SU-DHL-6 (cell line): ENCODE data around the gene ONECUT3.

Experiments
- H2AFZ ChIP-seq: fragments of 200-600 bp; sonication (generic); 2 replicates; pipeline ENCODE4 v1.6.1; 2014; ENCODE audit warnings: low read depth, mild to moderate bottlenecking, moderate library complexity, mixed read lengths, antibody characterized with exemption, low read length; ENCODE audit not compliant: severe bottlenecking
- H3F3A ChIP-seq: fragments of 200-600 bp; shearing (Covaris generic); 2 replicates; pipeline ENCODE4 v1.6.0; 2016; ENCODE audit warnings: antibody characterized with exemption, mild to moderate bottlenecking; ENCODE audit not compliant: insufficient read depth
- H3K27ac ChIP-seq: fragments of 200-600 bp; sonication (generic); 2 replicates; pipeline ENCODE4 v1.5.1; 2016; ENCODE audit warnings: low read depth, mild to moderate bottlenecking, low read length, moderate library complexity, mixed read lengths
- H3K27me3 ChIP-seq: fragments of 200-600 bp; sonication (generic), shearing (Covaris generic); 2 replicates; pipeline ENCODE4 v1.6.0; 2014; ENCODE audit warnings: mild to moderate bottlenecking, low read length
- H3K36me3 ChIP-seq: fragments of 200-600 bp; sonication (generic); 2 replicates; pipeline ENCODE4 v1.6.1; 2014; ENCODE audit warnings: mild to moderate bottlenecking, low read length, mixed read lengths
- H3K4me2 ChIP-seq: fragments of 300-600, 200-600 bp; shearing (Covaris generic), sonication (generic); 2 replicates; pipeline ENCODE4 v1.6.0; 2014; ENCODE audit warnings: low read length, low read depth, mild to moderate bottlenecking; ENCODE audit not compliant: poor library complexity, severe bottlenecking
- H3K4me3 ChIP-seq: fragments of 200-600 bp; sonication (generic); 2 replicates; pipeline ENCODE4 v1.5.1; 2014; ENCODE audit warnings: antibody characterized with exemption, low read length, mild to moderate bottlenecking, mixed read lengths; ENCODE audit not compliant: insufficient read depth, poor library complexity, severe bottlenecking
- H3K79me2 ChIP-seq: fragments of 200-600 bp; sonication (generic); 2 replicates; pipeline ENCODE4 v1.6.1; 2014; ENCODE audit warnings: mild to moderate bottlenecking, low read length, moderate library complexity; ENCODE audit not compliant: insufficient read depth
- H3K9ac ChIP-seq: fragments of 200-600 bp; sonication (generic); 2 replicates; pipeline ENCODE4 v1.7.0; 2014; ENCODE audit warnings: mild to moderate bottlenecking, low read length
- H3K9me2 ChIP-seq: fragments of 200-600 bp; sonication (generic); replicated peaks from 2 replicates; pipeline ENCODE4 v1.6.1; 2014; ENCODE audit warnings: low read length; ENCODE audit not compliant: insufficient read depth
- H3K9me3 ChIP-seq: fragments of 200-600 bp; sonication (generic); 2 replicates; pipeline ENCODE4 v1.6.1; 2014; ENCODE audit warnings: low read length, mixed read lengths; ENCODE audit not compliant: insufficient read depth
- H4K20me1 ChIP-seq: fragments of 200-600 bp; sonication (generic); 2 replicates; pipeline ENCODE4 v1.6.1; 2014; ENCODE audit warnings: low read depth, mild to moderate bottlenecking, antibody characterized with exemption, low read length, moderate library complexity, mixed read lengths
- EZH2phosphoT487 ChIP-seq: fragments of 200-600 bp; sonication (generic), shearing (Covaris generic); conservative IDR thresholded peaks from 2 replicates; pipeline ENCODE4 v1.6.1; 2018; ENCODE audit warnings: mild to moderate bottlenecking, antibody characterized with exemption, low read length, moderate library complexity, mixed read lengths
- TF ChIP-seq, protein P1 (sequence below): fragments of 200-600 bp; sonication (generic); IDR thresholded peaks from one replicate; pipeline ENCODE4 v1.5.1; 2017; ENCODE audit warnings: antibody characterized with exemption, mild to moderate bottlenecking, low read length, moderate library complexity; ENCODE audit not compliant: insufficient read depth, poor library complexity, severe bottlenecking

Gene ONECUT3

GRCh38 chr19:1752009-1752756 is 1.1 kb upstream of the ONECUT3 start:
- TF ChIP-seq, protein P1, sequence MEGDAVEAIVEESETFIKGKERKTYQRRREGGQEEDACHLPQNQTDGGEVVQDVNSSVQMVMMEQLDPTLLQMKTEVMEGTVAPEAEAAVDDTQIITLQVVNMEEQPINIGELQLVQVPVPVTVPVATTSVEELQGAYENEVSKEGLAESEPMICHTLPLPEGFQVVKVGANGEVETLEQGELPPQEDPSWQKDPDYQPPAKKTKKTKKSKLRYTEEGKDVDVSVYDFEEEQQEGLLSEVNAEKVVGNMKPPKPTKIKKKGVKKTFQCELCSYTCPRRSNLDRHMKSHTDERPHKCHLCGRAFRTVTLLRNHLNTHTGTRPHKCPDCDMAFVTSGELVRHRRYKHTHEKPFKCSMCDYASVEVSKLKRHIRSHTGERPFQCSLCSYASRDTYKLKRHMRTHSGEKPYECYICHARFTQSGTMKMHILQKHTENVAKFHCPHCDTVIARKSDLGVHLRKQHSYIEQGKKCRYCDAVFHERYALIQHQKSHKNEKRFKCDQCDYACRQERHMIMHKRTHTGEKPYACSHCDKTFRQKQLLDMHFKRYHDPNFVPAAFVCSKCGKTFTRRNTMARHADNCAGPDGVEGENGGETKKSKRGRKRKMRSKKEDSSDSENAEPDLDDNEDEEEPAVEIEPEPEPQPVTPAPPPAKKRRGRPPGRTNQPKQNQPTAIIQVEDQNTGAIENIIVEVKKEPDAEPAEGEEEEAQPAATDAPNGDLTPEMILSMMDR, result no peak
- no peak for TF ChIP-seq EZH2phosphoT487
- H3K79me2 ChIP-seq, result no peaks in the 10 kb centered on the region
- H3F3A ChIP-seq, result no peaks in the 10 kb centered on the region
- H3K9ac ChIP-seq, result no peak overlapping the region
- no peaks in the 10 kb centered on the region for H3K36me3 ChIP-seq
- H3K4me2 ChIP-seq, result no peak overlapping the region
- H3K9me2 ChIP-seq, result no peaks in the 10 kb centered on the region
- H3K27me3 ChIP-seq, result no peaks in the 10 kb centered on the region
- no peaks in the 10 kb centered on the region for H3K9me3 ChIP-seq
- H2AFZ ChIP-seq, result no peak overlapping the region
- no peak overlapping the region for H3K27ac ChIP-seq
- no peaks in the 10 kb centered on the region for H4K20me1 ChIP-seq
- no peak overlapping the region for H3K4me3 ChIP-seq

DNA sequence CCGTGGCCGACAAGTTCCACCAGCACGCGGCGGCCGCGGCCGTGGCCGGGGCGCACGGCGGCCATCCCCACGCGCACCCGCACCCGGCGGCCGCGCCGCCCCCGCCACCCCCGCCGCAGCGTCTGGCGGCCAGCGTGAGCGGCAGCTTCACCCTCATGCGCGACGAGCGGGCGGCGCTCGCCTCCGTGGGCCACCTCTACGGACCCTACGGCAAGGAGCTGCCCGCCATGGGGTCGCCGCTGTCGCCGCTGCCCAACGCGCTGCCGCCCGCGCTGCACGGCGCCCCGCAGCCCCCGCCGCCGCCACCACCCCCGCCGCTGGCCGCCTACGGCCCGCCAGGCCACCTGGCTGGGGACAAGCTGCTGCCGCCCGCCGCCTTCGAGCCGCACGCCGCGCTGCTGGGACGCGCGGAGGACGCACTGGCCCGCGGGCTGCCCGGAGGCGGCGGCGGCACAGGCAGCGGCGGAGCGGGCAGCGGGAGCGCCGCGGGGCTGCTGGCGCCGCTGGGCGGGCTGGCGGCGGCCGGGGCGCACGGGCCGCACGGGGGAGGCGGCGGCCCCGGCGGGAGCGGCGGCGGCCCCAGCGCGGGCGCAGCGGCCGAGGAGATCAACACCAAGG is 821 bp downstream of the ONECUT3 start:
- Histone ChIP-seq H2AFZ (no peak overlapping the region), H3K4me2 (no peak overlapping the region), H3K36me3 (no peaks in the 10 kb centered on the region), H3K79me2 (no peaks in the 10 kb centered on the region), H4K20me1 (no peaks in the 10 kb centered on the region), H3K9ac (no peak overlapping the region), H3K27ac (no peak overlapping the region), H3K4me3 (no peak overlapping the region), H3K9me2 (no peaks in the 10 kb centered on the region), H3K27me3 (no peaks in the 10 kb centered on the region), H3F3A (no peaks in the 10 kb centered on the region), H3K9me3 (no peaks in the 10 kb centered on the region)
- TF ChIP-seq EZH2phosphoT487, result no peak
- TF ChIP-seq, protein P1, result no peak

DNA sequence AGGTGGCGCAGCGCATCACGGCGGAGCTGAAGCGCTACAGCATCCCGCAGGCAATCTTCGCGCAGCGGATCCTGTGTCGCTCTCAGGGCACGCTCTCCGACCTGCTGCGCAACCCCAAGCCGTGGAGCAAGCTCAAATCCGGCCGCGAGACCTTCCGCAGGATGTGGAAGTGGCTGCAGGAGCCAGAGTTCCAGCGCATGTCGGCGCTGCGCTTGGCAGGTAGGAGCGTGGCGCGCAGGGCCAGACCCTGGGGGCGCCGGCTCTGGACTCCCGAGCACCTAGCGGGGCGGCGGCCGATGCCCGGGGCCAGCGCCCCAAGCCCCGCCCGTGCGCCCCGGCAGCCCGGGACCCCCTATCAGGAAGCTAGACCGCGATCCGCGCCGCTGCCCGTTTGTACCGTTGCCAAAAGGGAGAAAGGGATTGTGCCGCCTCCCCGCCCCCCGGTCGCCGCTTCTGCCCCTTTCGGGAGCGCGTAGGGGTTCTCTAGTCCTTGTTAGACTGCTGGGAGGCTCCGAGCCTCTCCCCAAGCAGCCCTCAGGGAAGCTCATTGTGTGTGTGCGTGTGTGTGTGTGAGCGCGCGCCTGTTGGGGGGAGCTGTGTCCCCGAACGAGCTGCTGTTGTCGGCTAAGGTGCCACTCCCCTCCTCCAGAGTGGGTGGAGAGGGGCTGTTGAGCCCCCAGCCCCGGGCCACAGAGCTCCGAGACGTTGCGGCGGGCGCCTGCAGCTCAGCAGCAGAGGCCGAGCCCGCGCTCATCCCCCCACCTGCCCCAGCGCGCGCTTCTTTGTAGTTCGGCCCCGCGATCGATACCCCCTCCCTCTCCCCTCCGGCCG is 1.5 kb downstream of the ONECUT3 start:
- H3K36me3 ChIP-seq, result no peaks in the 10 kb centered on the region
- no peaks in the 10 kb centered on the region for H3K9me3 ChIP-seq
- no peak overlapping the region for H3K4me2 ChIP-seq
- H3K4me3 ChIP-seq, result no peak overlapping the region
- no peak overlapping the region for H3K9ac ChIP-seq
- no peak overlapping the region for H3K27ac ChIP-seq
- no peaks in the 10 kb centered on the region for H3K79me2 ChIP-seq
- no peaks in the 10 kb centered on the region for H3K27me3 ChIP-seq
- TF ChIP-seq, protein P1, result no peak
- no peak for TF ChIP-seq EZH2phosphoT487
- no peaks in the 10 kb centered on the region for H3F3A ChIP-seq
- no peaks in the 10 kb centered on the region for H3K9me2 ChIP-seq
- H2AFZ ChIP-seq, result no peak overlapping the region
- no peaks in the 10 kb centered on the region for H4K20me1 ChIP-seq
